ENCODE measurements around the gene EFCAB9.

The EFCAB9 gene

DNA sequence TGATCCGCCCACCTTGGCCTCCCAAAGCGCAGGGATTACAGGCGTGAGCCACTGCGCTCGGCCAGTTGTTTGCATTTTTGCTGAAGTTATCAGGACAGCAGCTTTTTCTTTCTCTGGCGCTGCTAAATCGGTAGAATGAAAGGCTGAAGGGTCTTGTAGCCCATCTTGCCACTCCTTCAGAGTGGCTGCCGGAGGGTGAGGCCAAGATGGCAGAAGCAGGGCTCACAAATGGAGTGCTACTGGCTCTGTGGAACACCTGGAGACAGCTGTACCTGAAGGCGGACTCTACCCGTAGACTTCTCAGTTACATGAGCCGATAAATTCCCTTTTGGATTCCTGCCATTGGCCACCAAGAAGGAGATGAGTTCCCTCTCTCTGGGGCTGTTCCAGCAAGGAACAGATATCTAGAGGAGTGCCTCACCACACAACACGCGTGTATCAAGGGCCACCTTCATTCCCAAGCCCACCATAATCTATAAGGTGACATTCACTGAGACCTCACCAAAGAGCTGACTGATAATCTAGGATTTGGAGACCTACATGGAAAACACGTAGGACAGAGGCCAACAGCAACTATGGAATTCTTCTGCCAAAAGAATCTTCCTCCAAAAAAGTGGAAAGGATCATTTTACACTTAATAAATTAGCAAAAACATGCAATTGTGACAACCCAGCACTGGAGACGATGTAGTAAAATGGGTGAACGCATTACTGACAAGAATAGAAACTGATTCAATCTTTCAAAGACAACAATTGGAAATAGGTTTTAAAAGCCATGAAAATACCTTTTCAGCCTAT, 27.7 kb upstream of the EFCAB9 start:
- DNase-seq: no peak

DNA sequence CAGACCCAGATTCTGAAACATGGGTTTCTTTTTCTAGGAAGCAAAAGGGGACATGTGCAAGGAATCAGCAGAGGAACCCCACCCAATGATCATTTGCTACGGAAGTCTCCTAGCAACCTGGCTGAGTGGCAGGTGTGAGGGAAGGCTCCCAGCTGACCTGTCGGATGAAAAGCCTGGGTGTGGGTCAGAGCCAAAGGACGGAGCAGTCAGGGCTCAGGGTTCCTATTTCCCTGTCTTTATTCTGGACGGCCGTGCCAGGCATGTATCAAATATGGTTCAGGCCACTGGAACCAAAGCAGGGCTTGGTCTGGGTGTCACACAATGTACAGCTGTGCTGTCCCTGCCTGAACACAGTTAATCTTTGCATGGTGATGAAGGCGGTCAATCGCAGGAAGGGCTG, 26.1 kb upstream of the EFCAB9 start:
- DNase-seq: no peak

DNA sequence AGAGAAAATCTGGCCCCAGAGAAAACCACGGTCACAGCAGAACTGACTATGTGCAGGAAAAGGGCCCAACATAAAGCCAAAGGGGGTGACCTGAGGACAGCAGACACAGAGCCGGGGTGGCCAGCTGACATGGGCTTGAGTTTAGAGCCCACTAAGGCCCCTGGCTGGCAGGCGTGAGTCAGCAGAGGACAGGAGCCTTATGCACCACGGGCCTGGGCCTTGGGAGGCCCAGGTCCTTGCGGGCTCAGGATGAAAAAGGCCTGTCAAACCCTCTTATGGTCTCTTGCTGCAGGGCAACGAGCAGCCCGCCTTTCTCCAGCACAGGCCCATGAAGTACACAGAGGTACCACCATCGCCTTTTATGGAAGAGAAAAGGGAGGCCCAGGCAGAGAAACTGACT, 25.7 kb upstream of the EFCAB9 start:
- no peak for DNase-seq

DNA sequence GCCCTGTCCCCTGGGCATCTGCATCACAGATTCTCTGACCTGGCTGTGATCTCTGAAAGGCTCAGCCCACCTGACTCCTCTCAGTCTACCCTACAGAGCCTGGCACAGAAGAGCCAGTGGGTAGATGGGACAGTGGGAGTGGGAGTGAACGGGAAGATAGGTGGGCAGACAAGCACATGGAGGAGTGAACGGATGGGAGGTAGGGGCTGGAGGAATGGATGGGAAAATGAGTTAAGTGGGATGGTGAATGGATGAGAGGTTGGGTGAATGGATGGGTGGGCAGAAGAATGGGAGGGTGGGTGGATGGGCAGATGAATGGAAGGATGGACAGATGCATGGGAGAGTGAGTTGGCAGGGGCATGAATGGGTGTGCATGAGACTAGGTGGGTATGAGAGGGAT, 24.8 kb upstream of the EFCAB9 start:
- DNase-seq: no peak

DNA sequence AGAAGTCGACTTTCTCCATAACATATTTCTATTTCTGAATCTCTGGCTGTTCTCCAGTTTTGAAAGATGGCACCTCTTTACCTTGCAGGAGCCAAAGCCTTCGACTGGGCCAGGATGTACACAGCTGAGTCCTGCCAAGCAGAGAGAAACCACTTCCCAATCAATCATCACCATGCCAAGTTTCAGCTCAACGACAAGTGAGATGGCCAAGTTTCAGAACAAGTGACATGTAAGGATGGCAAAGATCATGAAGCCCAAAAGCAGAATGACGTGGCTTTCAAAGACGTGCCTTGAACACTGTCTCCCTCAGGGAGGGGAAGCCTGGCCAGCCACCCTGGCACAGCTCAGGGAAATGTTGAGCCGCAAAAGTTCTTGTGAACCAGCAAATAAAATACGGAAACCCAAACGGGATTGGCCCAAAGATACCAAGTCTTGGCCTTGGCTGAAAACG, 23.7 kb upstream of the EFCAB9 start:
- no peak for DNase-seq

DNA sequence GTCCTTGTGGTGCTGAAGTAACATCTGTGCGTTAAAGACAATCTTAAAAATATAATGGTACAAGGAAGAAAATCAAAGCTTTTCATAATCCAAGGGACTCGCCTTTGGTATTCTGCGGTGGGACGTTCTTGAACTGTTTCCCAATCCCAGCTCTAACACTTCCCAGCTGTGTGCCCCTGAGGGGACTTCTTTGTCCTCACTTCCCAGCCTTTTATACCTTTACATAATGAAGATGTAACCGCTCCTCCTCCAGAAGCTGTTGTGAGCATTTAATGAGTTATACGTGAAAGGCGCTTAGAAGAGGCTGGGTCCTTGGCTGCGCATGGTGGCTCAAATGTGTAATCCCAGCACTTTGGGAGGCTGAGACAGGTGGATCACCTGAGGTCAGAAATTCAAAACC, 22.9 kb upstream of the EFCAB9 start:
- no peak for DNase-seq

DNA sequence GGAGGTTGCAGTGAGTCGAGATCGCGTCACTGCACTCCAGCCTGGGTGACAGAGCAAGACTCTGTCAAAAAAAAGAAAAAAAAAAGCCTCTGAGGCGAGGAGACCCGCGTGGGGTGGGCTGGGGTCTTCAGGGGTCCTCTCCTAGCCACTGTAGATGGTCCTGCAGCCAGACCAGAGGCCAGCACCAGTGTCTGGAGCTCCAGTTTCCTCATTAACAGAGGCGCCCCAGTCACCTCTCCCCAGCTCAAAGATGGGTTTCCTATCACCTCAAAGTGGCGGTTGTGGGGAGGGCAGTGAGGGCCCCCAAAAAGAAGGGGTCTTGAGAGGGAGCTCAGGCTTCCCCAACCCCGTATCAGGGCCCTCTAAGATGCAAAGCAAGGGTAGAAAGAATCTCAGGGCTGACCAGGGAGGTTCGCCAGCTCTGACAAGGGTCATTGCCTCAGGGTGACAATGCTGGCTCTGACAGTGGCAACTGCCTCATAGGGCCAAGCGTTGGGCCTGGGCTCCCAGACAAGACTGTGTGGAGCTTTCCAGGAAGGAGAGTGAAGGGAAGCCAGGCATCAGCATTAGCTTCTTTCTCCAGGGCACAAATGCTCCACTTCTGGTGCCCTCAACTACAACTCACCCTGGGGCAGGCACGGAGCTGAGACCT, 20.9 kb upstream of the EFCAB9 start:
- DNase-seq: no peak

DNA sequence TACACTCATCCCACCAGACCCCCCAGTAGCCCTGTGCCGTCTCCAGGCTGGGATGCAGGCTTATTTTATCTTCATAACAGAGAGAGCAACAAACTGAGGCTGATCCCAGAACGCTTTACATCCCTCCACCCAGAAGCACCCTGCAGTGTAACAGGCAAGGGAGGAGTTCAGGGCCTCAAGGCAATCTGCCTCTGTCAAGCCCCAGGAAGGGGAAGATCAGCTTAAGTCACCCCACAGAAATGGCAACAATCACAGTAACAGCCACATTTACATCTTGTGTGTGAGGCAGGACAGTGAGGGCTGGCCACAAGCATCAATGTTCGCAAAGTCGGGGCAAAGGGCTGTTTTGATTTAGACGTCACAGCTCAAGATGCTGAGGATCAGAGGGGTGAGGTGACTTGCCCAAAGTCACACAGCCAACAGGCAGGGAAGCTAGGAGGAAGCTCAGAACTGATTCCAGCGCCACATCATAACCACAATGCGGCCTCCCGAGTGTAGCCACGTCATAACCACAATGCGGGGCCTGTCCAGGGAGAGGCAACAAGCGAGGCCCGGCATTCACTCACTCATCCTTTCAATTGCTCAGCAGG, 20.3 kb upstream of the EFCAB9 start:
- DNase-seq: peak; percentile 79 to 83

DNA sequence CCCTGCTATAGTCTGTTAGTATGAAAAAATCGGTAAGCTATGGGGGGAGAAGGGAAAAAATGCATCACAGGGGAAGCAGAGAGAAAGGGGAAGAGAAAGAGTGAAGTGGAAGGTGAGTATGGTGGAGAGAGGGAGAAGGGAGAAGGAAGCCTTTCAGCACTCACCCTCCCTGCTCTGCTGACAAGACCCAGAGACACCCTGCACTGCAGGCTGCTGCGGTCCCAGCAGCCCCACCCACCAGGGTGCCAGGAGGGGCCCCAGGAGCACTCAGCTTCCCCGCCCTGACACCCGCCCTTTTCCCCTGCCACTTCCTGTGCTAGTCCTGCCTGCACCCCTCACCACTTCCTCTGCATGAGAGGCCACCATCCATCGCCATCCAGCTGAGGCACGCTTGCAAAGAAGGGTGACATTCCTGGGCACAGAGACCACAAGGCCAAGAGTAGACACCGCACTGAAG, 18.7 kb upstream of the EFCAB9 start:
- peak; percentile 87 to 89 for DNase-seq

DNA sequence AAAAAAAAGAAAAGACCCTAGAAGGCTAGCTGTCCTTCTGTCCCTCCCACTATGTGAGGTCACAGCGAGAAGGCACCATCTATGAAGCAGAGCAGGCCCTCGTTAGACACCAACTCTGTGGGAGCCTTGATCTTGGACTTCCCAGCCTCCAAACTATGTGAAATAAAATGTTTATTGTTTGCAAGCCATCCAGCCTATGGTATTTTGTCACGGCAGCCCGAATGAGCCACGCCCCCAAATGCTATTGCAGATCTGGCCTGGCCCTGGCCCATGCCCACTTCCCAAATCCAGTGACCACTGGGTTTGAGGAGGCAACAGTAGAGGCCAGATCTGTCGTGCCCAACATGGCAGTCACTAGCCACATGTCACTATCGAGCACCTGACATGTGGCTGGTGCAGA, 16.8 kb upstream of the EFCAB9 start:
- no peak for DNase-seq

DNA sequence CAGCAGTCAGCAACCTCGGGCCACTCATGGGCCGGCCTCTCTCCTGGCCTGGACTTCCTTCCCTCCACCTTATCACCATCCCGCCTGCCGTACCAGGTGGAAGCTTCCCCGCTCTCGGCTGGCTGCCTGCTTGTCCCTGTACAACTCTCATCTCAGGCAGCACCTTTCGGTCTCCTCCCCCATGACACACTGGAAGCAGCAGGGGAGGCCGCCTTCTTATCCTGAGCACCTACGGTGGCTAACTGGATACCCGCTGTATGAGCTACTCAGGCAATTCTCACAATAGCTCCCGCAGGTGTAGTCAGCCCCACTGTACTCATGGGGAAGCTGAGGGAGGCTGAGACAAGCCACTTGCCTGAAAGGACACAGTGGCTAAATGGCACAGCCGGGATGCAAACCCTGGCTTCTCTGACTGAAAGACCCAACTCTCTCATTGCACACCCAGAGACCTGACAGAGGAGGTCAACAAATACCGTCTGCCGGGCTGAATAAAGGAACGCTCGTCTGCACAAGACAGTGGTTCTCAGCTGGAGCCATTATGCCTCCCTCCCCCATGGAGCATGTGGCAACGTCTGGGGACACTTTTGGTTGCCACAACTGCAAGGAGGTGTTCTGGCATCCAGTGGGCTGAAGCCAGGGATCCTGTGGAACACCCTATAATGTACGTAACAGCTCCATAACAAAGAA, 15.5 kb upstream of the EFCAB9 start:
- DNase-seq: peak in 1 of 2 donors; percentile 39

DNA sequence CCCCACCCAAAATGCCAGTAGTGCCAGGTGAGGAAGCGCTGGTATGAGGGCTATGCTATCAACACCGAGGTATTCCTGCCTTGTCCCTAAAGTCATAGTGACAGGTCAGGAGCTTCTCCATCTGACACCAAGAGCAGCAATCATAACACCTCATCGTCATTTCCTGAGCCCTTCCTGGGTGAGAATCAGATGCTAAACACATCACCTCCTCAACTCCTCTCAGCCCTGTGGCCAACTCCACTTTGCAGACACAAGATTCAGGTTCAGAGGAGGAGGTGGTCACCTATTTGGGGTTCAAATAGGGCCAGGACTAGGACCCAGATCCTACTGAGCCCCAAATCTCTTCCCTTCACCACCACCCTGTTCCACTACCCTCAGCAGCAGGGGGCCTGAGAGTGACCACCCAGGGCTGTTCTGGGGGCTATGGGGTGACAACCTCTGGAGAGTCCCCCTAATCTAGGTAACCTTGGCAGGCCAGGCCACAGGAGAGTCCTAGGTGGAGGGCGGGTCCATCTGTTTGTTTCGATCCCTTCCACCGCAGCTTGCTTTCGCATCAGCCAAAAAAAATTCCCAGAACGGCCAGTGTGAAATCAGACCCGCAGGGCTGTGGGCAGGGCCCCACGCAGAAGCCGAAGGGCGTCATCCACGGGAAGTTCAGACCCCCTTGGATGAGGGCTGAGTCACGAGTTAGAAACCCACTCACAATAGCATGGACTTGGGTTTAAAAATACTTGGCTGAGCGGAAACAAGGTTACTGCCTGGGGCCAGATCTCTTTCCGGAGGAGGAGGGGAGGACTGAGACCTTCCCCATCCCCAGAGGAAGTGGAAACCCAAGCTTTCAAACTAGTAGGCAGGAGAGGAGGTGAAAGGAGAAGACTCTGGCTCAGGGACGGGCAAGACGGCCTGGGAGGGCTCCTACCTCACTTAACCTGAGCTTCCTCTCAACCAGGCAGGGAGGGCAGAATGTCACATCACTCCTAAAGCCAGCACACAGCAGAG, 14.7 kb upstream of the EFCAB9 start:
- peak; percentile 44 to 55 for DNase-seq

DNA sequence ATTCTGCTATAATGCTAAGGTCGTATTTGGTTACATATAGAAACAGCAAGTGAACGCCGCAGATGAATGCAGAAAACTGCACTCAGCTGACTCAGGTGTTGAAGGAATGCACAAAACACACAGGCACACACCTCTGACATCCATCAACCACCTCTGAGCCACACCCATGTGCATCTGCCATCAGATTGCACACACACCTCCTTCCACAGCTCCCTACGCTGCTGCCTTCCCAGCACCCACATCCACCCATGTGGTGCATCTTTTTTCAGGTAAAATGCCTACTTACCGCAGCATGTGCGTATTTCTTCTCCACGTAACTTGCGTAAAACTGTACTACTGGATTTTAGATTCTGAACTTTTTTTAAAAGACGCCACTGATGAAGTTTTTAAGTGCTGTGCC, 13.0 kb upstream of the EFCAB9 start:
- DNase-seq: no peak

DNA sequence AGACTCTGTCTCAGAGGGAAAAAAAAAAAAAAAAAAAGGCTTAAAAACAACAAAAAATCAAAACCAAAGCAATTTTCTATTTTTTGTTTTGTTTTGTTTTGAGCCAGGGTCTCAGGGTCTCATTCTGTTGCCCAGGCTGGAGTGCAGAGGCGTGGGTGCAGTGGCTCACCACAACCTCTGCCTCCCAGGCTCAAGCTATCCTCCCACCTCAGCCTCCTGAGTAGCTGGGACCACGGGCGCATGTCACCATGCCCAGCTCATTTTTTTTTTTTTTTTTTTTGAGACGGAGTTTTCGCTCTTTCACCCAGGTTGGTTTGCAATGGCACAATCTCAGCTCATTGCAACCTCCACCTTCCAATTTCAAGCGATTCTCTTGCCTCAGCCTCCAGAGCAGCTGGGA, 11.7 kb upstream of the EFCAB9 start:
- no peak for DNase-seq

DNA sequence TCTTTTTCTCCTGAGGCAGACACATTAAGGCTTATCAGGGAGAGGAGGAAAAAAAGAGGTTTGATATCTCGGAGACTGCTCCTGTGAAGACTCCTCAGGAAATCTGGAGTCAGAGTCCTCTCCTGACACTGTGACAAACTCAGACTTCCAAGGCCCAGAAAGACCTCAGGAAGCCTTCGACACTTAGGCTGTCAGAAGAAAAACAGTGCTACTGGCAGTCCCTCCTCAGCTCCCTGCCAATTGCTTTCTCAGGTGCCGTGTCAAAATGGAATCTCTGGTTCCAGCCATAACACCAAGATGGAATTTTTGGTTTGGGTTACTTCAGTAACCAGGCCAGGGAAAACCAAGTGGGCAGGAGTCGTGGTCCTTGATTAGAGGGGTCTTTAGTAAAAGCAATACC, 10.1 kb upstream of the EFCAB9 start:
- no peak for DNase-seq

DNA sequence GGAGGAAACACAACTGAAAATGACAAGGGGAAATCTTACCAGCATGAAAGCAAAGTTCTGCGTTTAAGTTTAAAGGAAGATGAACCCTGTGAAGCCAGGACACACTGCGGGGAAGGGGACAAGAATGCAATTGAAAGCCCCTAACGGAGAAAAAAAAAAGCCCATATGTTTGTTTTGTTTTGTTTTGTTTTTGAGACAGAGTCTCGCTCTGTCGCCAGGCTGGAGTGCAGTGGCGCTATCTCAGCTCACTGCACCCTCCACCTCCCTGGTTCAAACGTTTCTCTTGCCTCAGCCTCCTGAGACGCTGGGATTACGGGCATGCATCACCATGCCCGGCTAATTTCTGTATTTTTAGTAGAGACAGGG, 8.9 kb upstream of the EFCAB9 start:
- no peak for DNase-seq

DNA sequence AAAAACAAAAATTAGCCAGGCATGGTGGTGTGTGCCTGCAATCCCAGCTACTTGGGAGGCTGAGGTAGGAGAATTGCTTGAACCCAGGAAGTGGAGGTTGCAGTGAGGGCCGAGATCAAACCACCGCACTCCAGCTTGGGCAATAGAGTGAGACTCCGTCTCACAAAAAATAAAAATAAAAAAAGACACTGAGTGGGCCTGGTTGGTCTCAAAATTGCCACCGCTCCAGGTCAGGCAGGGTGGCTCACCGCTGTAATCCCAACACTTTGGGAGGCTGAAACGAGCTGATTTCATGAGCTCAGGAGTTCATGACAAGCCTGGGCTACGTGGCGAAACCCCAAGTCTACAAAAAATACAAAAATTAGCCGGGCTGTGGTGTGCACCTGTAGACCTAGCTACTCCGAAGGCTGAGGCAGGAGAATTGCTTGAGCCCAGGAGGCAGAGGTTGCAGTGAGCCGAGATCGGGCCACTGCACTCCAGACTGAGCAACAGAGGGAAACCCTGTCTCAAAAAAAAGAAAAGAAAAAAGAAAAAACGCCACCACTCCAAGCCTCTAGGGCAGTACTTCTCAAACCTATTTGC, 7.8 kb upstream of the EFCAB9 start:
- DNase-seq: no peak

DNA sequence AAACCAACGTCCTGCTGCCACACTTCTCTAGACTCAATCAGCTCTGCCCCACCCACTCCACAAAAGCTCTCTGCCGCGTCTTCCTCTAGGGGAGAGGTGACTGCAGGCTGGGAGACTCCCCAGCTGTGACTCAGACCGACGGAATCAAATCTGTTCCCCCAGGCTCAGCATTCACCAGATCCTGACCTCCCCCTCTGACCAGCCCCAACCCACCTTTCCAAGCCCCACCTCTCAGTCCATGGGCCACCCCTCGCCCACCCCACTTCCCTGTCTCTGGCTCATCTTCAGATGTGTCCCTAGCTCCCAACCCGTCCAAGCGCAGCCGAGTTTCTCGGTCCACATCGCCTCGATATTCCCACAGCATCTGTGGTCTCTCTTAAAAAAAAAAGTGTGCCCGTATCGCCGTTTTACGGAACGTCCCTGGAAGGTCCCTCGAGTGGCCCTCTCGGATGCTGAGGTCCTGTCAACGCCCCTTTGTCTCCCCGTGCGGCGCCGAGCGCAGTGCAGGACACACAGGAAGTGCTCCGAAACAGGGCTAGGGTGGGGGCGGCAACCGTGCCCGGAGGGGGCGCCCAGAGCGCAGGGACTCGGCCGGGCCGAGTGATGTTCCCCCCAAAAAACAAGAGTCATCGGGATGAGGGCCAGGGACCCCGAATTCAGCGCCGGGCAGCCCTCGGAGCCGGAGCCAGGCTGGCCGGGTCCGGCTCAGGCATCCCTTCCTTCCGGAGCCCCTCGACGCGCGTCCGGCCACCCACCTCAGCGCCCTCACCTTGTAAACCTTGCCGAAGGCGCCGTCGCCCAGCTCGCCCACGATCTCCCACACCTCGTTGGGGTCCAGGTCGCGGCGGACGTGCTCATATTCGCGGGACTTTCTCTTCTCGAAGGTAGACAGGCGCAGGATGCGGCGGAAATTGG, 6.6 kb upstream of the EFCAB9 start:
- peak; percentile 72 to 76 for DNase-seq

DNA sequence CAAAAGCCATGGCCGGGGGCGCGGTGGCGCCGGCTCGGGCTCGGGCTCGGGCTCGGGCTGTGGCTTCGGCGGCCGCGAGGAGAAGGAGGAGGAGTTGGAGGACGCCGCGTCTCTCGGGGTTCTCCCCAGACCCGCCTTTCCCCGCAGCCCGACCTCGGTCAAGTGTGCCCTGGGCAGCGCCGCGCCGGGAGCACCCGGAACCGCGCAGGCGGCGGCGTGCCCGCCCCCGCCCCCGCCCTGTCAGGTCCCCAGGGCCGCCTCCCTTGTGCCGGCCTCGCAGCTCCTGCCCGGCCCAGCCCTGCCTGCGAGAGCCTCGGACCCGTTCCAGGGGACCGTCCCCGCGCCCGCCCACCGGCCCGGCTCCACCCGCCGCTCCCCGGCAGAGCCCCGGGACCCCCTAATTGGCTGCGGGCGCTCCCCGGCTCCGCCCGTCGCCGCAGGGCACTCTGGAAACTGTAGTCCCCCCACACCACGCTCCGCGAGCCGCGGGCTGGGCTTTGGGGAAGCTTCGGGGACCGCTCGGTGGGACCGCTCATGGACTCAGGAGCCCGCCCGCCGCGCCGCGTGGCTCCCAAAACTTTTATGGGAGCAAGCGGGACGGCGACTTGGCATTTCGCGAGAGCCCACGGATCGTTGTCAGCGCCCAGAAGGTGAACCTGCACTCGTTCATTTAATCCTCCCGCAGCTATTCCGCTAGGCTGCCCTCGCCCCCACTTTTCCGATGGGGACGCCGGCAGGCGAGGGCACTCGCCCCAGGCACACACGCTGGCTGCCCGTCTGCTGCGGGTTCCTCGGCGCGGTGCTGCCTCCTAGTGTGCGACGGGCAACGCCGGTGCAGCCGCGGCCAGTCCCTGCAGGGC, 5.7 kb upstream of the EFCAB9 start, which contains the start of gene STK10:
STK10 (minus strand) TSS at position 192 of the 860 bp plus-strand sequence; CDS start at position 10, 182 bp downstream.
- DNase-seq: peak; percentile 88 to 92
